ENCODE measurements around the gene CCDC6. TPM values are rescaled to one million over a fixed set of nuclear protein-coding genes. Genes with fewer than 3 reads are reported as not detected.

CCDC6 gene
- total RNA-seq, 1 donor from 2014 or later: 23.4 TPM

DNA sequence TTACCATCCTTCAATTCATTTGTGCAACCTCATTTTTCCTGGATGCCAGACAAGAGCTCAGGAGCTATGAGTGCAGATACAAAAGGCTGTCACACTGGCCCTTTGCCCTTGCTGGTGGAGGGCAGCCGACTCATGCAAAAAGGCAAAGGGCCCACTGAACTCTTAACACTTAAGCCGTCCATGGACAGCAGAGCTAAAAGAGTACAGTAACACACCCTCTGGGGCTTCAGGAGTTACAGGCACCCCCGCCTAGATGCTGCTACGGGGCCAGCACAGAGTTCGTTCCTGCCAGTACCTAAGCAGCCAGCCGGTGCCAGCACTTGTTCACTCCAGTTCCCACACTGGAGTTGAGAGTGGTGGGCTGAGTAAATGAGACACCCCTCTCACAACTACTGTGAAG lies 83.2 kb downstream of the CCDC6 start:
- no peak overlapping the region for H3K4me3 ChIP-seq (ENCODE audit: low read depth, low read length)
- no peak for TF ChIP-seq CTCF (conservative IDR thresholded peaks at IDR 0.05; ENCODE audit: low read depth, low read length)
- DNase-seq (ENCODE audit: low read depth): no peak

DNA sequence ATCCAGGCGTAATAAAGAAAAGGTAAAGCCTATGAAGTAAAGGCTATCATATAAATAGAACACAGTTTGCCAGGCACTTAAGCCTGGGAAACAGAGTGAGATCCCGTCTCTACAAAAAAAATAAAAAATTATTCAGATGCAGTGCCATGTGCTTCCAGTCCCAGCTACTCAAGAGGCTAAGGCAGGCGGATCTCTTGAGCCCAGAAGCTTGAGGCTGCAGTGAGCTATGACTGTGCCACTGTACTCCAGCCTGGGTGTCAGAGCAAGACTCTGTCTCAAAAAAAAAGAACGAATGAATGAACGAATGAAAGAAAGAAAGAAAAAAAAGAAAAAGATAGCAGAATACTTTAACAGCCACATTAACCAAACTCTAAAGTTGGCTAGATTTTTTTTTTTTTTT lies 85.9 kb downstream of the CCDC6 start:
- H3K4me3 ChIP-seq (ENCODE audit: low read depth, low read length): no peak overlapping the region
- TF ChIP-seq CTCF (conservative IDR thresholded peaks at IDR 0.05; ENCODE audit: low read depth, low read length): no peak
- no peak for DNase-seq (ENCODE audit: low read depth)

GRCh38 chr10:59819683-59820082 lies 86.7 kb downstream of the CCDC6 start:
- H3K4me3 ChIP-seq (ENCODE audit: low read depth, low read length): no peak overlapping the region
- DNase-seq (ENCODE audit: low read depth): no peak
- no peak for TF ChIP-seq CTCF (conservative IDR thresholded peaks at IDR 0.05; ENCODE audit: low read depth, low read length)

- no peak for TF ChIP-seq CTCF (conservative IDR thresholded peaks at IDR 0.05; ENCODE audit: low read depth, low read length)
- DNase-seq (ENCODE audit: low read depth): no peak
- no peak overlapping the region for H3K4me3 ChIP-seq (ENCODE audit: low read depth, low read length)
These were observed 87.1 kb downstream of the CCDC6 start for GRCh38 chr10:59819265-59819664.

- H3K4me3 ChIP-seq (ENCODE audit: low read depth, low read length): no peak overlapping the region
- no peak for TF ChIP-seq CTCF (conservative IDR thresholded peaks at IDR 0.05; ENCODE audit: low read depth, low read length)
- DNase-seq (ENCODE audit: low read depth): no peak
These were observed 88.6 kb downstream of the CCDC6 start for GRCh38 chr10:59817773-59818172.

DNA sequence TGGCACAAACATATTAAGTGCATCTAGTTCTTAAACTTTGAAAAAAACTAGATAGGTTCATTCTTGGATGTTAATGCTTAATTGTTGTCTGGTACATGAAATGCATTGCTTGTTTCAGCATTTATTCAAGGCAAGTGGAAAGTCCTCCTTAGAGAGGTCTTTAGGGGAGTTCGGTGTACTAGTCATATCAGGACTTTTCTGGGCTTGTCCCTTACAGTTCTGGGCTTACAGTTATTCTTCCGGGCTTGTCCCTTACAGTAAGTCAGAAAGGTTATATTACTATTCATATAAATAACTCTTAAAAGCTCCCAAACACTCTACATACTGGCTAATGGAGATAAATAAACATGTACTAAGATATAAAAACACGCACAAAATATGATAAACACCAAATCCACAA lies 91.5 kb downstream of the CCDC6 start:
- H3K4me3 ChIP-seq (ENCODE audit: low read depth, low read length): no peak overlapping the region
- DNase-seq (ENCODE audit: low read depth): no peak
- TF ChIP-seq CTCF (conservative IDR thresholded peaks at IDR 0.05; ENCODE audit: low read depth, low read length): no peak

- H3K4me3 ChIP-seq (ENCODE audit: low read depth, low read length): no peak overlapping the region
- no peak for DNase-seq (ENCODE audit: low read depth)
- no peak for TF ChIP-seq CTCF (conservative IDR thresholded peaks at IDR 0.05; ENCODE audit: low read depth, low read length)
These were observed 93.7 kb downstream of the CCDC6 start for GRCh38 chr10:59812519-59813122.

Measured in epithelial cell of proximal tubule (primary cell).